ENCODE measurements around the gene TPRG1. TPM values are rescaled to one million over a fixed set of nuclear protein-coding genes. Genes with fewer than 3 reads are reported as not detected.

Gene TPRG1
- total RNA-seq, 1 experiment from 2014 or later: not detected

GRCh38 chr3:189368384-189368783 is 196.6 kb downstream of the TPRG1 start:
- in situ Hi-C loops (cut with HindIII; ENCODE audit: low sequenced_read_pairs): no loop called here
- DNase-seq (ENCODE audit: low spot score): no peak

- no peak for DNase-seq (ENCODE audit: low spot score)
- in situ Hi-C loops (cut with HindIII; ENCODE audit: low sequenced_read_pairs): no loop called here
Observed at GRCh38 chr3:189369636-189370035, 197.9 kb downstream of the TPRG1 start.

GRCh38 chr3:189372243-189372642 is 200.5 kb downstream of the TPRG1 start:
- DNase-seq (ENCODE audit: low spot score): no peak
- in situ Hi-C loops (cut with HindIII; ENCODE audit: low sequenced_read_pairs): no loop called here

Measured in G401 (cell line).